OCI-LY3 (cell line): ENCODE results near the gene DIP2C.
"Not testable (repeated sequence)": the region's sequence is repeated elsewhere in the genome, so short reads cannot be mapped to it uniquely, and the experiment has no call there.

ENCODE experiments used
- H2AFZ ChIP-seq: fragments of 200-600, 300-600 bp; shearing (Covaris generic); 2 replicates; pipeline ENCODE4 v1.6.0; 2014; ENCODE audit warnings: antibody characterized with exemption, low read depth, low read length
- H3K27ac ChIP-seq: fragments of 200-600, 300-600 bp; sonication (generic); 2 replicates; pipeline ENCODE4 v1.5.1; 2014; ENCODE audit warnings: mild to moderate bottlenecking, low read length, moderate library complexity, mixed read lengths
- H3K27me3 ChIP-seq: fragments of 200-600, 300-600 bp; sonication (generic); 2 replicates; pipeline ENCODE4 v1.6.1; 2014; ENCODE audit warnings: low read depth, low read length, mixed read lengths
- H3K36me3 ChIP-seq: fragments of 200-600, 300-600 bp; sonication (generic); replicated peaks from 2 replicates; pipeline ENCODE3; 2014; ENCODE audit warnings: low read depth, low read length, mixed read lengths
- H3K4me1 ChIP-seq: fragments of 300-600, 200-600 bp; sonication (generic); 2 replicates; pipeline ENCODE4 v1.6.1; 2014; ENCODE audit warnings: low read length, mixed read lengths
- H3K4me2 ChIP-seq: fragments of 200-600, 300-600 bp; sonication (generic); 2 replicates; pipeline ENCODE4 v1.6.1; 2014; ENCODE audit warnings: low read length, mixed read lengths
- H3K4me3 ChIP-seq: fragments of 300-600, 200-600 bp; sonication (generic); 2 replicates; pipeline ENCODE4 v1.5.1; 2014; ENCODE audit warnings: antibody characterized with exemption, mild to moderate bottlenecking, low read length, moderate library complexity
- H3K79me2 ChIP-seq: fragments of 300-600, 200-600 bp; shearing (Covaris generic); 2 replicates; pipeline ENCODE4 v1.6.1; 2014; ENCODE audit warnings: mild to moderate bottlenecking, low read length, mixed read lengths
- H3K9ac ChIP-seq: fragments of 300-600, 200-600 bp; shearing (Covaris generic); 2 replicates; pipeline ENCODE4 v1.6.0; 2014; ENCODE audit warnings: mild to moderate bottlenecking, low read length, moderate library complexity
- H3K9me3 ChIP-seq: fragments of 200-600, 300-600 bp; shearing (Covaris generic); 2 replicates; pipeline ENCODE4 v1.6.1; 2014; ENCODE audit warnings: low read length, mixed read lengths; ENCODE audit not compliant: insufficient read depth
- H4K20me1 ChIP-seq: fragments of 200-600, 300-600 bp; sonication (generic); 2 replicates; pipeline ENCODE4 v1.6.1; 2016; ENCODE audit warnings: low read length, mixed read lengths; ENCODE audit not compliant: insufficient read depth
- EZH2phosphoT487 ChIP-seq: fragments of 200-600 bp; shearing (Covaris generic); IDR thresholded peaks from 2 replicates; pipeline ENCODE4 v1.6.1; 2018; ENCODE audit warnings: antibody characterized with exemption, mixed run types, low read depth
- TF ChIP-seq, protein P1 (sequence below): fragments of 200-600, 300-600 bp; sonication (generic); IDR thresholded peaks from 2 replicates; pipeline ENCODE4 v1.5.1; 2014; ENCODE audit warnings: antibody characterized with exemption, low read length, low read depth

DIP2C gene

DNA sequence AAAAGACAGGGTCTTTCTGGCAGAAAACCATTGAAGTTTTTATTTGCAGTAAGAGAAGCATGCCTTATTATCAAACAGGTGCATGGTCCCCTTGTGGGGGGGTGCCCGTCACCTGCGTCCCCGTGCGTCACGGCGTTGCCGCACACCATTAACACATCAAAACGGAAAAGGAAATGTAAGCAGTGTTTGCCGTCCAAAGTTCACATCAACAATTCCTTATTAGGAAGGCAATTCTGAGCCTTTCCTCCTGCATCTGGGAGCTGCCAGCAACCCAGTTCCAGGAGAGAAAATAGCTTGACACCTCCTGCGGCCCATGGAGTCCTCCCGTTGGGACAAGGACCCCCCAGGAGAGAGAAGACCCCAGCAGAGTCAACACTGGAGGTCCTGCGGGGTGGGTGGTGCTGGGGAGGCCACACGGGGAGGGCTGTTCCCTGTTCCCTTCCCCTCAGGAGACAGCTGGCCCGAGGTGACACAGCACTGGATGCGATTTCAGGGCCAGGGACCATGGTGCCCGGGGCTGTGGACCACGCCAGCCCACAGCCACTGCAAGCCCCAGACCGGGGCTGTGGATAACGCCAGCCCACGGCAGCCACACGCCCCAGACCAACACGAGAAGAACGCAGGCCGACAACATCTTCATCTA, 39.5 kb downstream of the DIP2C start:
- no peaks in the 10 kb centered on the region for H4K20me1 ChIP-seq
- H3K9ac ChIP-seq, result no peak overlapping the region
- H3K79me2 ChIP-seq, result no peaks in the 10 kb centered on the region
- H3K36me3 ChIP-seq, result no peaks in the 10 kb centered on the region
- no peaks in the 10 kb centered on the region for H3K27me3 ChIP-seq
- TF ChIP-seq, protein P1, sequence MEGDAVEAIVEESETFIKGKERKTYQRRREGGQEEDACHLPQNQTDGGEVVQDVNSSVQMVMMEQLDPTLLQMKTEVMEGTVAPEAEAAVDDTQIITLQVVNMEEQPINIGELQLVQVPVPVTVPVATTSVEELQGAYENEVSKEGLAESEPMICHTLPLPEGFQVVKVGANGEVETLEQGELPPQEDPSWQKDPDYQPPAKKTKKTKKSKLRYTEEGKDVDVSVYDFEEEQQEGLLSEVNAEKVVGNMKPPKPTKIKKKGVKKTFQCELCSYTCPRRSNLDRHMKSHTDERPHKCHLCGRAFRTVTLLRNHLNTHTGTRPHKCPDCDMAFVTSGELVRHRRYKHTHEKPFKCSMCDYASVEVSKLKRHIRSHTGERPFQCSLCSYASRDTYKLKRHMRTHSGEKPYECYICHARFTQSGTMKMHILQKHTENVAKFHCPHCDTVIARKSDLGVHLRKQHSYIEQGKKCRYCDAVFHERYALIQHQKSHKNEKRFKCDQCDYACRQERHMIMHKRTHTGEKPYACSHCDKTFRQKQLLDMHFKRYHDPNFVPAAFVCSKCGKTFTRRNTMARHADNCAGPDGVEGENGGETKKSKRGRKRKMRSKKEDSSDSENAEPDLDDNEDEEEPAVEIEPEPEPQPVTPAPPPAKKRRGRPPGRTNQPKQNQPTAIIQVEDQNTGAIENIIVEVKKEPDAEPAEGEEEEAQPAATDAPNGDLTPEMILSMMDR, result no peak
- TF ChIP-seq EZH2phosphoT487, result no peak
- H3K4me3 ChIP-seq, result no peak overlapping the region
- H3K27ac ChIP-seq, result no peak overlapping the region
- H3K4me2 ChIP-seq, result no peak overlapping the region
- no peaks in the 10 kb centered on the region for H3K9me3 ChIP-seq
- H2AFZ ChIP-seq, result no peak overlapping the region
- no peaks in the 10 kb centered on the region for H3K4me1 ChIP-seq

DNA sequence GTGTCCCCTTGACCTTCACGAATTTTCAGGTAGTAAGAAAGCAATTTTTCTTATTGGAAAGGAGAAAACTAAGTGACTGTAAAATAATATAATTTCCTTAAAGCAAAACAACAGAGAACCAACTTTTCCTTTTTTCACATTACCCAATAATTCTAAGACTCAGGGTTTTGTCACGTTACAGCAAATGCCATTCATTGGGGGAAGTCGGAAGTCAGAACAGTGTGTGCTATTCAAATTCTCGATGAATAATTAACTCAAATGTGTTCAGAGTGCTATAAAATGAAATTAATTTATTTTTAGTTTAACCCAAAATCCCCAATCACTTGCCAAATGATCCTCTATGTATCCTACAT, 40.0 kb downstream of the DIP2C start:
- no peak overlapping the region for H3K4me3 ChIP-seq
- H3K27ac ChIP-seq, result no peak overlapping the region
- H3K36me3 ChIP-seq, result no peaks in the 10 kb centered on the region
- H3K9me3 ChIP-seq, result no peaks in the 10 kb centered on the region
- no peak overlapping the region for H3K9ac ChIP-seq
- H4K20me1 ChIP-seq, result no peaks in the 10 kb centered on the region
- no peaks in the 10 kb centered on the region for H3K27me3 ChIP-seq
- H3K4me1 ChIP-seq, result no peaks in the 10 kb centered on the region
- H3K4me2 ChIP-seq, result no peak overlapping the region
- TF ChIP-seq, protein P1, result no peak
- no peak for TF ChIP-seq EZH2phosphoT487
- H3K79me2 ChIP-seq, result no peaks in the 10 kb centered on the region
- H2AFZ ChIP-seq, result no peak overlapping the region

DNA sequence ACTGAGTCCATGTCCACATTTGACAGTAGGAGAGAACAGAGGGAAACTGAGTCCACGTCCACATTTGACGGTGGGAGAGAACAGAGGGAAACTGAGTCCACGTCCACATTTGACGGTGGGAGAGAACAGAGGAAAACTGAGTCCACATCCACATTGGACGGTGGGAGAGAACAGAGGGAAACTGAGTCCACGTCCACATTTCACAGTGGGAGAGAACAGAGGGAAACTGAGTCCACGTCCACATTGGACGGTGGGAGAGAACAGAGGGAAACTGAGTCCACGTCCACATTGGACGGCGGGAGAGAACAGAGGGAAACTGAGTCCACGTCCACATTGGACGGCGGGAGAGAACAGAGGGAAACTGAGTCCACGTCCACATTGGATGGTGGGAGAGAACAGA, 42.4 kb downstream of the DIP2C start:
- H3K9ac ChIP-seq, H3K27ac ChIP-seq, H3K36me3 ChIP-seq, H4K20me1 ChIP-seq, H3K79me2 ChIP-seq, H3K4me3 ChIP-seq, H3K4me1 ChIP-seq, H3K4me2 ChIP-seq, H3K9me3 ChIP-seq, H2AFZ ChIP-seq, H3K27me3 ChIP-seq: not testable (repeated sequence)

DNA sequence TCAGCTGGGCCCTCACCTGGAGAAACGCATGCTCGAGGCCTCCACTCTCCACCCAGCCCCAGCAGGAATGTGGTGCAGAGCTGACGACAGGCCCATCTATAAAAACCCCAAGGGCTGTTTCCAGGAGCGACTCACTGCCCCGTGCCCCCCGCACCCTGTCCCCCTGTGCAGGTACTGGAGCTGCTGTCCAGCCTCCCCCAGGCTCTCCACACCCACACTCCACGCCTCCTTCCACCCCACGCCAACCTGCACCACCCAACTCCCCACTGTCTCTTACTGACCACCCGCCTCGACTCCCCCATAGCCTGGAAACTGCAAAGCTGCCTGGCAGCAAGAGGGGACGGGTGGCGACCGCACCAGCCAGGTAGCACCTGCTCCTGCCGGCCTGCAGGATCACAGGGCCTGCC, 43.3 kb downstream of the DIP2C start:
- Histone ChIP-seq H4K20me1 (no peaks in the 10 kb centered on the region), H3K9me3 (no peaks in the 10 kb centered on the region)

More for the DNA sequence above, 43.3 kb downstream of the DIP2C start:
- no peaks in the 10 kb centered on the region for H3K27me3 ChIP-seq
- H3K4me3 ChIP-seq, result no peak overlapping the region
- no peak overlapping the region for H3K4me2 ChIP-seq
- no peak overlapping the region for H2AFZ ChIP-seq
- no peak overlapping the region for H3K27ac ChIP-seq
- TF ChIP-seq, protein P1, result no peak
- no peak for TF ChIP-seq EZH2phosphoT487
- H3K9ac ChIP-seq, result no peak overlapping the region
- H3K4me1 ChIP-seq, result no peaks in the 10 kb centered on the region
- H3K36me3 ChIP-seq, result no peaks in the 10 kb centered on the region
- no peaks in the 10 kb centered on the region for H3K79me2 ChIP-seq
